ENCODE data around the gene SQSTM1. TPM values are rescaled to one million over a fixed set of nuclear protein-coding genes. Genes with fewer than 3 reads are reported as not detected.

SQSTM1 gene
- total and polyA plus RNA-seq, 4 donors: 127 to 330 (median 256) TPM

- TF ChIP-seq SP1 (IDR thresholded peaks at IDR 0.05): no peak
- TF ChIP-seq ATF3 (IDR thresholded peaks at IDR 0.05): no peak
- no peak for TF ChIP-seq FOXA2 (IDR thresholded peaks at IDR 0.05)
- TF ChIP-seq HNF4A (conservative IDR thresholded peaks at IDR 0.05): no peak
- TF ChIP-seq RXRA (IDR thresholded peaks at IDR 0.05): no peak
- TF ChIP-seq RAD21 (IDR thresholded peaks at IDR 0.05): no peak
- no peak for TF ChIP-seq TAF1 (conservative IDR thresholded peaks at IDR 0.05)
- TF ChIP-seq CTCF (IDR thresholded peaks at IDR 0.05; ENCODE audit: low read depth, low read length, missing input control): no peak
- no peak for TF ChIP-seq REST (IDR thresholded peaks at IDR 0.05)
- no peak for TF ChIP-seq NR2F2 (IDR thresholded peaks at IDR 0.05)
- no peak for TF ChIP-seq GABPA (IDR thresholded peaks at IDR 0.05 in 1 of 2, conservative IDR thresholded peaks at IDR 0.05 in 1 of 2)
- TF ChIP-seq, protein P1, sequence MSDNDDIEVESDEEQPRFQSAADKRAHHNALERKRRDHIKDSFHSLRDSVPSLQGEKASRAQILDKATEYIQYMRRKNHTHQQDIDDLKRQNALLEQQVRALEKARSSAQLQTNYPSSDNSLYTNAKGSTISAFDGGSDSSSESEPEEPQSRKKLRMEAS (IDR thresholded peaks at IDR 0.05): no peak
- TF ChIP-seq HNF4G (IDR thresholded peaks at IDR 0.05): no peak
- no peak for TF ChIP-seq FOXA1 (IDR thresholded peaks at IDR 0.05)
- no peak for TF ChIP-seq EGR1 (IDR thresholded peaks at IDR 0.05; ENCODE audit: low read depth in 2 of 2)
- TF ChIP-seq JUND (IDR thresholded peaks at IDR 0.05): no peak
- no peak for TF ChIP-seq YY1 (IDR thresholded peaks at IDR 0.05)
- TF ChIP-seq, protein P2, sequence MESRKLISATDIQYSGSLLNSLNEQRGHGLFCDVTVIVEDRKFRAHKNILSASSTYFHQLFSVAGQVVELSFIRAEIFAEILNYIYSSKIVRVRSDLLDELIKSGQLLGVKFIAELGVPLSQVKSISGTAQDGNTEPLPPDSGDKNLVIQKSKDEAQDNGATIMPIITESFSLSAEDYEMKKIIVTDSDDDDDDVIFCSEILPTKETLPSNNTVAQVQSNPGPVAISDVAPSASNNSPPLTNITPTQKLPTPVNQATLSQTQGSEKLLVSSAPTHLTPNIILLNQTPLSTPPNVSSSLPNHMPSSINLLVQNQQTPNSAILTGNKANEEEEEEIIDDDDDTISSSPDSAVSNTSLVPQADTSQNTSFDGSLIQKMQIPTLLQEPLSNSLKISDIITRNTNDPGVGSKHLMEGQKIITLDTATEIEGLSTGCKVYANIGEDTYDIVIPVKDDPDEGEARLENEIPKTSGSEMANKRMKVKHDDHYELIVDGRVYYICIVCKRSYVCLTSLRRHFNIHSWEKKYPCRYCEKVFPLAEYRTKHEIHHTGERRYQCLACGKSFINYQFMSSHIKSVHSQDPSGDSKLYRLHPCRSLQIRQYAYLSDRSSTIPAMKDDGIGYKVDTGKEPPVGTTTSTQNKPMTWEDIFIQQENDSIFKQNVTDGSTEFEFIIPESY (IDR thresholded peaks at IDR 0.05): no peak
- Histone ChIP-seq H3K27ac (ENCODE audit: low read depth in 1 of 2, low read length in 2 of 2) (no peak overlapping the region), H3K9ac (ENCODE audit: low read depth in 1 of 2, low read length in 2 of 2) (no peak overlapping the region), H3K4me3 (ENCODE audit: low read depth in 1 of 3, low read length in 3 of 3) (no peak overlapping the region), H3K36me3 (ENCODE audit: control insufficient read depth in 4 of 4, insufficient read depth in 3 of 4, low read depth in 1 of 4, low read length in 3 of 4) (peaks cover 14 to 77% (median 31%) of the 10 kb centered on the region in 4 donors), H3K27me3 (ENCODE audit: control insufficient read depth in 4 of 4, insufficient read depth in 4 of 4, low read length in 3 of 4) (no peaks in the 10 kb centered on the region), H3K4me1 (ENCODE audit: control insufficient read depth in 4 of 4, insufficient read depth in 4 of 4, low read length in 3 of 4) (no peaks in the 10 kb centered on the region), H3K9me3 (ENCODE audit: control insufficient read depth in 4 of 4, low read length in 3 of 4) (no peaks in the 10 kb centered on the region)
- no peak for DNase-seq (ENCODE audit: low spot score)
- WGBS: 94% methylated on average over 16 of the region's 16 CpGs
Observed at GRCh38 chr5:179869641-179870402, 49.1 kb downstream of the SQSTM1 start.

Data from liver (tissue), 9 donors.